ACHN (cell line): ENCODE results near the gene IL17RC.
A peak's percentile ranks its signal among the peaks of the same experiment; 100 is the strongest.
"Not testable (repeated sequence)": the region's sequence is repeated elsewhere in the genome, so short reads cannot be mapped to it uniquely, and the experiment has no call there.

ENCODE experiments used
- DNase-seq: peaks from one replicate; pipeline ENCODE4 v3.0.0-alpha.2; 2015
- in situ Hi-C: cut with HindIII; loops from 2 replicates; pipeline ENCODE4 v1.10.0; 2017; ENCODE audit warnings: low sequenced_read_pairs, low pct_ligation_motif_present, low pct_unique_long_range_greater_than_20kb

The IL17RC gene

GRCh38 chr3:9916734-9917680 is at the start of gene IL17RC:
Gene IL17RC, plus strand, starts transcription at chr3:9917098. Its CDS starts 218 bp downstream, at chr3:9917316.
- DNase-seq = peak; percentile 87
- in situ Hi-C loops = no loop called here

- in situ Hi-C loops = no loop called here
- DNase-seq = no peak
Measured at GRCh38 chr3:9867106-9867505, 49.8 kb upstream of the IL17RC start.

- in situ Hi-C loops = no loop called here
- no peak for DNase-seq
Measured at GRCh38 chr3:9869955-9870354, 46.9 kb upstream of the IL17RC start.

GRCh38 chr3:9870978-9871377 is 45.9 kb upstream of the IL17RC start:
- peak; percentile 20 for DNase-seq
- in situ Hi-C loops = no loop called here

- DNase-seq, in situ Hi-C loops: not testable (repeated sequence)
Measured at GRCh38 chr3:9872067-9872466, 44.8 kb upstream of the IL17RC start.

- no peak for DNase-seq
- in situ Hi-C loops = no loop called here
Measured at GRCh38 chr3:9875448-9875847, 41.5 kb upstream of the IL17RC start.

GRCh38 chr3:9876255-9876654 is 40.6 kb upstream of the IL17RC start:
- in situ Hi-C loops = not testable (repeated sequence)

GRCh38 chr3:9876991-9877390 is 39.9 kb upstream of the IL17RC start:
- in situ Hi-C loops = no loop called here
- DNase-seq = no peak

More at GRCh38 chr3:9876255-9876654, 40.6 kb upstream of the IL17RC start:
- not testable (repeated sequence) for DNase-seq

- in situ Hi-C loops = no loop called here
- no peak for DNase-seq
Measured at GRCh38 chr3:9878700-9879099, 38.2 kb upstream of the IL17RC start.

- DNase-seq = no peak
- in situ Hi-C loops = no loop called here
Measured at GRCh38 chr3:9879830-9880549, 36.9 kb upstream of the IL17RC start, which contains the start of gene CIDEC. Gene CIDEC, minus strand, starts transcription at chr3:9880253. Its CDS starts 1,767 bp downstream, at chr3:9878486.

GRCh38 chr3:9881441-9881840 is 35.5 kb upstream of the IL17RC start:
- no peak for DNase-seq
- in situ Hi-C loops = no loop called here

- in situ Hi-C loops = no loop called here
- no peak for DNase-seq
Measured at GRCh38 chr3:9883706-9884554, 33.0 kb upstream of the IL17RC start.

- in situ Hi-C loops = no loop called here
- peak; percentile 78 for DNase-seq
Measured at GRCh38 chr3:9884555-9885165, 32.2 kb upstream of the IL17RC start.

- in situ Hi-C loops = no loop called here
- DNase-seq = no peak
Measured at GRCh38 chr3:9886328-9886727, 30.6 kb upstream of the IL17RC start.

GRCh38 chr3:9887480-9887879 is 29.4 kb upstream of the IL17RC start:
- in situ Hi-C loops = no loop called here
- no peak for DNase-seq

- in situ Hi-C loops = no loop called here
- DNase-seq = no peak
Measured at GRCh38 chr3:9888540-9888939, 28.4 kb upstream of the IL17RC start.

- no peak for DNase-seq
- in situ Hi-C loops = no loop called here
Measured at GRCh38 chr3:9889405-9889804, 27.5 kb upstream of the IL17RC start.
